ENCODE data around the gene TNFRSF11A. TPM values are rescaled to one million over a fixed set of nuclear protein-coding genes. Genes with fewer than 3 reads are reported as not detected.

TNFRSF11A gene
- polyA plus RNA-seq, 6 donors from 2014 or later, result not detected

DNA sequence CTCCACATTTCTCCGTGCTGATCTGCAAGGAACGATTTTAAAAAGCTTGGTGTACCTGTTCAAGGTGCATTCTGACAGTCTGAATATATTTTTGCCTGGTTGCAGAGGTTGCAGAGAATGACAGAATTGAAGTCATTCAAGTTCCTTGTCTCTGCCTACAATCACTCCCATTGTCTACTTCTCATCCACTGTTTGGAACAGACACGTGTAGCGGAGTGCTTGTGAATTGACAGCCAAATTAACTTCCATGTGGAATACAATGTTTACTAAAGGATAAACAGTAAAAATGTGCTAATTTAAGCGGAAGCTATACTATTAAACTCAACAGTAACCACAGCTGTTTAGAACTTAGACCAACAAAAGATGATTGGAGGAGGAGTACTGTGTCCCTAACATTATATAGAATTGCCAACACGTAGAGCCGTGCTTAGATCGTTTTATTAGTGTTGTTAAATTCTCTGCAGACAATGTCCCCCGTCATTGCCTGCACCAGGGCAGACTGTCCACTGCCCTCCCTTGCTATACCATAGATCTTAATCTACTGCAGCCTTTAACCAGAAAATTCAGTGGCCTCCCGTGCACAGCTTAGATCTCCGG, 110.4 kb downstream of the TNFRSF11A start:
- DNase-seq, result no peak
- Mint-ChIP-seq H3K4me3 (no peak overlapping the region), H3K27me3 (peaks cover 0 to 8% (median 8%) of the 10 kb centered on the region in 3 donors), H3K9me3 (peaks cover 0 to 3% (median 0%) of the 10 kb centered on the region in 7 donors), H3K27ac (no peak overlapping the region), H3K4me1 (peaks cover 0 to 4% (median 0%) of the 10 kb centered on the region in 3 donors), H3K36me3 (no peaks in the 10 kb centered on the region)
- no peak for ATAC-seq (ENCODE audit: low read depth in 2 of 2)

DNA sequence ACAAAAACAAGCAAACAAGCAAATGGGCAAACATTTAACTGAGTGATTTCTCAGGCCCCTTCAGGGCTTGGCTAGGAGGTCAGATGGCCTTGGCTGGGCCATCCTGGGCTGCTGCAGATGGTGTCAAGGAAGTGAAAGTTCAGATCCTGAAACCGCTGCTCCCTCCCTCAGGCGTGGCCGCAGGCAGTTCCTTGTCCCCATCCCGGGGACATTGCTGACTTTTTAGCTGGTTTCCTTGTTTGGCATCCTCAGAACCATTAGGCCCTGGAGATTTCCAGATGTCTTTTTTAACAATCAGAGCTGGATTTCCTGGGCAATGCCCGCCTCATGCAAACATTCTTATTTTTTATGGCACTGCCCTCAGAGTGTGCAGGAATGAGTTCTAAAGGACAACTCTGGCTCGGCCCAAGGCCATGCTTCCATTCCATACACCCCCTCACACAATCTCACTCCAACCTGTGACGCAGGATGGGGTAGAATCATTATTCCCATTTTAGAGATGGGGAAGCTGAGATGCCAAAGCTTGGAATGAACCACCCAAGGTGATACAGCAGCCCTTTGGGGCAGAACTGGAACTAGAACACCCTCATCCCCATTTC, 111.6 kb downstream of the TNFRSF11A start:
- no peak overlapping the region for H3K4me3 Mint-ChIP-seq
- H3K36me3 Mint-ChIP-seq, result no peaks in the 10 kb centered on the region
- DNase-seq (no peak), ATAC-seq (ENCODE audit: low read depth in 2 of 2) (no peak)
- H3K9me3 Mint-ChIP-seq, result peaks cover 0 to 3% (median 0%) of the 10 kb centered on the region in 7 donors
- H3K27me3 Mint-ChIP-seq, result peaks cover 0 to 8% (median 8%) of the 10 kb centered on the region in 3 donors
- no peak overlapping the region for H3K27ac Mint-ChIP-seq
- peaks cover 0 to 4% (median 0%) of the 10 kb centered on the region in 3 donors for H3K4me1 Mint-ChIP-seq

DNA sequence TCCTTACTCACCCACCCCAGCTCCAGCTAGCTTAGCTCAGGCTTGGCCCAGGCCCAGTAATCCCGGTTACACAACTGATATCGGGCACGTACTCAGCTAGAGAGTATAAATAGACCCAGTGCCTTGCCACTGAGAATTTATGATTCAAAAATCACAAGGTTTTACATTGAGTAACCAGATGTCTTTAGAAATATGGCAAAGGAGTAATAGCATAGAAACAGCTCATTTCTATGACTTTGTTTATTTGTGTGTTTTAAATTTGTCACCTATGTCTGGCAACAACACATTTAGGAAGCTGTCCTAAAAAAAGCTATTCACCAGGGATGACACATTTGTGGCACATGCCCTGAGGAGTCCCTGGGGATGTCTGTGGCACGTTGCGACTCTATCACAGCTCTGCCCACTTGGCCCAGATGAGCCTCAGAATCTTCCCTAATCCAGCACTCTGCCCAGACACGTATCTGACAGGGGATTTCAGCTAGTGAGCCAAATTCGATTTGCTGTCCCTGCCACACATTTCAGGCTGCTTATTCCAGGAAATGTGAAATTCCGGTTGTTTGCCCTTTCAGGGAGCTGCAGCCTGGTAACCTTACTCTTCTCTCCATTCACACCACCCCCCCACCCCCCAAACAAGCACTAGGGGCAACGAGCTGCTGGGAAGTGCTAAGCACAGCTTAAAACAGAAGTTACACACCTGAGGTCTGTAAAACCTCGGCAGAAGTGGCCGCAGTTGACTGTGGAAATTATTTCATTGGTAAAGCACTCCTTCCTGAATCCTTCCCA, 112.3 kb downstream of the TNFRSF11A start:
- Mint-ChIP-seq H3K4me1 (peaks cover 0 to 4% (median 0%) of the 10 kb centered on the region in 3 donors), H3K27ac (no peak overlapping the region), H3K4me3 (no peak overlapping the region), H3K27me3 (peaks cover 0 to 12% (median 8%) of the 10 kb centered on the region in 3 donors), H3K36me3 (no peaks in the 10 kb centered on the region), H3K9me3 (peaks cover 0 to 3% (median 0%) of the 10 kb centered on the region in 7 donors)
- DNase-seq (no peak), ATAC-seq (ENCODE audit: low read depth in 2 of 2) (no peak)

DNA sequence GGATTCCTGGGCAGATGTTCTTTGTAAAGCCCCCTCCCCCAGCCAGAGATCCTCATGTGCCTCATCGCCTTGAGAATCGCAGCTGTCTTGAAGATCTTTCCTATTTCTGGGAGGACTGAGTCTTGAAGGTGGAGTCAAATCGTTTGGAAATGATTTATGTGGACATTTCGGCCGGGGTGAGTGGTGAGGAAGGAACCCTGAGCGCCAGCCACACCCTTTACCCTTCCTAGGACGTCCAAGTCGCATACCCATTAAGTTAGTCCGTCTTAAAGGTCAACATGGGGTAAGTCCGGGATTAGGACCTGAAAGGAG, 112.9 kb downstream of the TNFRSF11A start:
- no peak overlapping the region for H3K27ac Mint-ChIP-seq
- H3K4me1 Mint-ChIP-seq, result peaks cover 0 to 4% (median 0%) of the 10 kb centered on the region in 3 donors
- DNase-seq, result no peak
- no peak overlapping the region for H3K4me3 Mint-ChIP-seq
- H3K9me3 Mint-ChIP-seq, result peaks cover 0 to 3% (median 0%) of the 10 kb centered on the region in 7 donors
- H3K36me3 Mint-ChIP-seq, result no peaks in the 10 kb centered on the region
- H3K27me3 Mint-ChIP-seq, result peaks cover 0 to 14% (median 8%) of the 10 kb centered on the region in 3 donors
- ATAC-seq (ENCODE audit: low read depth in 2 of 2), result no peak

DNA sequence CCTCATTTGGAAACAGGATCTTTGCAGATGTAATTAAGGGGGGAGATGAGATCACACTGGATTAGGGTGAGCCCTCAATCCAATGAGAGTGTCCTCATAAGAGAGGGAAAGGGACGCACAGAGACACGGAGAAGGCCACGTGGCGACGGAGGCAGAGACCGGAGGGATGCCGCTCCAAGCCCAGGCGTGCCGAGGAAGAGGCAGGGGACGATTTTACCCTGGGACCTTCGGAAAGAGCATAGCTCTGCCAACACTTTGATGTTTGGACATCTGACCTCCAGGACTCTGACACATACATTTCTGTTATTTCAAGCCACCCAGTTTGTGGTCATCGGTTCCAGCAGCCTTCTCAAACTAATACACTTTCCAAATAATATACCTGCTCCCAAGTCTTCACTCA, 113.3 kb downstream of the TNFRSF11A start:
- DNase-seq (no peak), ATAC-seq (ENCODE audit: low read depth in 2 of 2) (no peak)
- Mint-ChIP-seq H3K4me1 (peaks cover 0 to 4% (median 0%) of the 10 kb centered on the region in 3 donors), H3K27me3 (peaks cover 0 to 14% (median 8%) of the 10 kb centered on the region in 3 donors), H3K27ac (no peak overlapping the region), H3K9me3 (peaks cover 0 to 3% (median 0%) of the 10 kb centered on the region in 7 donors), H3K4me3 (no peak overlapping the region), H3K36me3 (no peaks in the 10 kb centered on the region)

DNA sequence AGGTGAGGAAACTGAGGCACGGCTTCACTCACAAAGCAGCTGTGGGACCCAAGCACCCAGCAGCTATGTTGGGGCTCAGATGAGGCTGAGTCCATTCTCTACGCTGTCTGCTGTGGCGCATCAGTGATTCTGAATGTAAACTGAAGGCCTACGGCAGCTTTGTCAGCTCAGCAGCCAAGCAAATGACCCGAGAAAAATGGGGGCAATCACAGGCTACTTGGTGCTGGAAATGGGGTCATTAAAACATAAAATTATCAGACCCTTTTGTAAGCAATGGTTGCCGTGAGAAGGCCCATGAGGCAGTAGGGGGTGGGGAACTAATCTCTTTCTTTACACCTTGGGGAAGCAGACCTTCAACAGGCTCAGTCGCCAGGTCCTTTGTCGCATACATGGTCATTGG, 113.8 kb downstream of the TNFRSF11A start:
- H3K36me3 Mint-ChIP-seq, result no peaks in the 10 kb centered on the region
- peaks cover 0 to 3% (median 0%) of the 10 kb centered on the region in 7 donors for H3K9me3 Mint-ChIP-seq
- H3K27ac Mint-ChIP-seq, result no peak overlapping the region
- H3K4me1 Mint-ChIP-seq, result peaks cover 0 to 4% (median 0%) of the 10 kb centered on the region in 3 donors
- ATAC-seq (ENCODE audit: low read depth in 2 of 2) (no peak), DNase-seq (no peak)
- H3K4me3 Mint-ChIP-seq, result no peak overlapping the region
- peaks cover 0 to 14% (median 8%) of the 10 kb centered on the region in 3 donors for H3K27me3 Mint-ChIP-seq

Other genes with a start within 250 kb of the TNFRSF11A start
- 10 to 100 TPM in 5 of 6 donors, 1 to 10 TPM in 1; 6.4 to 18.5 (median 14.7) TPM for gene PIGN, start 138.3 kb upstream of the TNFRSF11A start, polyA plus RNA-seq (ENCODE audit: low read depth in 6 of 6)
- 10 to 100 TPM in 5 of 6 donors, 1 to 10 TPM in 1; 6.9 to 19.6 (median 11.8) TPM for gene RELCH, start 138.1 kb upstream of the TNFRSF11A start, polyA plus RNA-seq (ENCODE audit: low read depth in 6 of 6)
- 1 to 10 TPM in 5 of 6 donors, not detected in 1; 2.5 to 4.6 (median 2.8) TPM for gene ZCCHC2, start 197.7 kb downstream of the TNFRSF11A start, polyA plus RNA-seq (ENCODE audit: low read depth in 6 of 6)

Measured in naive B cell (primary cell).